A673 (cell line): ENCODE results near the gene CDK15.
"Not testable (repeated sequence)": the region's sequence is repeated elsewhere in the genome, so short reads cannot be mapped to it uniquely, and the experiment has no call there.

ENCODE experiments used
- CTCF ChIP-seq: fragments of 300-800, 200-600 bp; sonication (generic); conservative IDR thresholded peaks from 2 replicates; pipeline ENCODE4 v1.5.1; 2017; ENCODE audit warnings: low read depth, mild to moderate bottlenecking, antibody characterized with exemption, low read length, moderate library complexity, mixed read lengths
- EZH2 ChIP-seq: fragments of 200-600 bp; sonication (generic); IDR thresholded peaks from 2 replicates; pipeline ENCODE4 v1.6.1; 2017; ENCODE audit warnings: borderline replicate concordance, low read depth, mild to moderate bottlenecking, mixed read lengths, antibody characterized with exemption, low read length; ENCODE audit not compliant: poor library complexity, severe bottlenecking

DNA sequence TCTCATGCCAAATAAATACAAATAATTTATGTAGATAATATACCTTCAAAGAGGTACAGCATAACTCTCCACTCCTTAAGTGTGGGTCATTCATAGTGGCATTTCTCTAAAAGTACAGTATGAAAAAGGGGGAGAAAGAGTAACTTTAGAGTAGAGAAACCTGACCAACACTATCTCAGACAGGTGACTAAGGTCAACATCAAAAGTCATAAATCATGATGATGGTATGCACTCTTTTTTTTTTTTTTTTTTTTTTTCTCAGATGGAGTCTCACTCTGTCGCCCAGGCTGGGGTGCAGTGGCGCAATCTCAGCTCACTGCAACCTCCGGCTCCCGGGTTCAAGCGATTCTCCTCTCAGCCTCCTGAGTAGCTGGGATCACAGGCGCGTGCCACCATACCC is 4.3 kb downstream of the CDK15 start:
- not testable (repeated sequence) for TF ChIP-seq CTCF, EZH2
